H1 (cell line): ENCODE data around the gene RDH16. TPM values are rescaled to one million over a fixed set of nuclear protein-coding genes. Genes with fewer than 3 reads are reported as not detected.
"Not testable (repeated sequence)": the region's sequence is repeated elsewhere in the genome, so short reads cannot be mapped to it uniquely, and the experiment has no call there.

Experiments
- CTCF ChIA-PET: fragments of 300-600 bp; sonication (Branson Sonifier 250); formaldehyde crosslinking; loops from one replicate; lab custom pipeline; 2021; ENCODE audit not compliant: partially characterized antibody; lab: Charles Lee
- POLR2A ChIA-PET: fragments of 300-600 bp; sonication (Branson Sonifier 250); formaldehyde crosslinking; loops from one replicate; lab custom pipeline; 2021; ENCODE audit warnings: inconsistent platforms; ENCODE audit not compliant: partially characterized antibody; lab: Charles Lee
- DNase-seq, 2 experiments: peaks; one replicate each; pipeline versions ENCODE4 v3.0.0 to v3.0.0-alpha.2; 2010 to 2022; ENCODE audit warnings: low spot score in 2 of 2, low read depth in 1 of 2, mixed read lengths in 1 of 2
- FAIRE-seq: peaks from 2 replicates; lab custom pipeline; 2011; peaks lifted over from hg19 to GRCh38; lab: Jason Lieb, UNC
- H2AFZ ChIP-seq: 2 replicates; pipeline ENCODE4 v1.8.1; 2012; ENCODE audit warnings: low read length, inconsistent platforms
- H2AK5ac ChIP-seq: 2 replicates; pipeline ENCODE4 v1.6.1; 2013; ENCODE audit warnings: low read depth, low read length
- H2BK120ac ChIP-seq: replicated peaks from 2 replicates; pipeline ENCODE3; 2013; ENCODE audit warnings: low read depth, low read length, inconsistent platforms
- H2BK12ac ChIP-seq: 2 replicates; pipeline ENCODE4 v1.6.1; 2013; ENCODE audit warnings: low read depth, low read length
- H2BK15ac ChIP-seq: 2 replicates; pipeline ENCODE4 v1.6.1; 2013; ENCODE audit warnings: low read length
- H2BK20ac ChIP-seq: 2 replicates; pipeline ENCODE4 v1.6.1; 2013; ENCODE audit warnings: low read length
- H2BK5ac ChIP-seq: 2 replicates; pipeline ENCODE4 v1.6.1; 2013; ENCODE audit warnings: low read depth, low read length
- H3K14ac ChIP-seq: 2 replicates; pipeline ENCODE4 v1.6.1; 2013; ENCODE audit warnings: inconsistent platforms; ENCODE audit not compliant: insufficient read length
- H3K18ac ChIP-seq: 2 replicates; pipeline ENCODE4 v1.6.1; 2013; ENCODE audit warnings: low read length; ENCODE audit errors: extremely low read depth
- H3K23ac ChIP-seq: 2 replicates; pipeline ENCODE4 v1.6.1; 2013; ENCODE audit warnings: inconsistent platforms; ENCODE audit not compliant: insufficient read length
- H3K23me2 ChIP-seq: 2 replicates; pipeline ENCODE4 v1.6.1; 2013; ENCODE audit warnings: low read depth, low read length
- H3K27ac ChIP-seq: 2 replicates; pipeline ENCODE4 v1.6.1; 2011; ENCODE audit warnings: low read depth, low read length, inconsistent platforms
- H3K27me3 ChIP-seq, 4 experiments: replicated peaks in 1 of 4; 1 replicate in 1 of 4; 2 replicates in 3 of 4; pipeline versions ENCODE4 v1.6.1 to v1.8.1; 2011 to 2013; ENCODE audit warnings: low read length in 3 of 4, mild to moderate bottlenecking in 3 of 4, inconsistent platforms in 2 of 4, mixed read lengths in 2 of 4, moderate library complexity in 1 of 4; ENCODE audit not compliant: control insufficient read depth in 3 of 4, insufficient read depth in 3 of 4; ENCODE audit errors: extremely low read depth in 1 of 4
- H3K36me3 ChIP-seq, 4 experiments: 2 replicates each; pipeline versions ENCODE4 v1.6.1 to v1.8.1; 2011 to 2013; ENCODE audit warnings: mild to moderate bottlenecking in 4 of 4, low read length in 3 of 4, moderate library complexity in 2 of 4, control low read depth in 1 of 4, inconsistent platforms in 1 of 4; ENCODE audit not compliant: insufficient read depth in 4 of 4, control insufficient read depth in 2 of 4
- H3K4ac ChIP-seq: replicated peaks from 2 replicates; pipeline ENCODE3; 2013; ENCODE audit warnings: low read length, low read depth, mixed read lengths, inconsistent platforms; ENCODE audit not compliant: insufficient read length
- H3K4me1 ChIP-seq, 4 experiments: replicated peaks in 1 of 4; 1 replicate in 1 of 4; 2 replicates in 3 of 4; pipeline versions ENCODE4 v1.6.1 to v1.8.1; 2011 to 2013; ENCODE audit warnings: low read length in 3 of 4, inconsistent platforms in 2 of 4, mixed read lengths in 1 of 4; ENCODE audit not compliant: insufficient read depth in 4 of 4, control insufficient read depth in 3 of 4
- H3K4me2 ChIP-seq, 2 experiments: 2 replicates each; pipeline versions ENCODE4 v1.6.1 to v1.8.1; 2011 to 2013; ENCODE audit warnings: low read depth in 2 of 2, low read length in 2 of 2, control low read depth in 1 of 2, inconsistent platforms in 1 of 2, mild to moderate bottlenecking in 1 of 2; ENCODE audit not compliant: insufficient read depth in 1 of 2
- H3K4me3 ChIP-seq, 4 experiments: fragments of 200-600, 300-600 bp in 1 of 4; sonication (generic), shearing (Covaris generic), sonication (Bioruptor Twin) in 1 of 4; 2 replicates each; pipeline versions ENCODE4 v1.5.1 to v1.8.1; 2011 to 2016; ENCODE audit warnings: low read length in 4 of 4, low read depth in 3 of 4, control low read depth in 2 of 4, inconsistent platforms in 2 of 4, mild to moderate bottlenecking in 2 of 4, mixed read lengths in 1 of 4, moderate library complexity in 1 of 4; ENCODE audit not compliant: insufficient read depth in 2 of 4; ENCODE audit errors: extremely low read depth in 1 of 4
- H3K56ac ChIP-seq: replicated peaks from 2 replicates; pipeline ENCODE3; 2013; ENCODE audit warnings: low read depth, mild to moderate bottlenecking, mixed read lengths, low read length, inconsistent platforms; ENCODE audit not compliant: insufficient read length
- H3K79me1 ChIP-seq: 2 replicates; pipeline ENCODE4 v1.6.1; 2013; ENCODE audit warnings: low read depth, low read length, control low read depth
- H3K79me2 ChIP-seq, 2 experiments: 2 replicates each; pipeline versions ENCODE4 v1.6.1 to v1.8.1; 2012 to 2013; ENCODE audit warnings: low read length in 2 of 2, mild to moderate bottlenecking in 2 of 2, inconsistent platforms in 1 of 2; ENCODE audit not compliant: insufficient read depth in 2 of 2, control insufficient read depth in 1 of 2
- H3K9ac ChIP-seq, 4 experiments: replicated peaks in 1 of 4; 1 replicate in 1 of 4; 2 replicates in 3 of 4; pipeline versions ENCODE4 v1.6.1 to v1.8.1; 2011 to 2013; ENCODE audit warnings: low read depth in 3 of 4, low read length in 3 of 4, control low read depth in 2 of 4, mild to moderate bottlenecking in 2 of 4, moderate library complexity in 2 of 4, inconsistent platforms in 1 of 4; ENCODE audit errors: extremely low read depth in 1 of 4
- H3K9me3 ChIP-seq, 2 experiments: 2 replicates each; pipeline versions ENCODE4 v1.6.1 to v1.8.1; 2012 to 2013; ENCODE audit warnings: mild to moderate bottlenecking in 2 of 2, moderate library complexity in 2 of 2, control low read depth in 1 of 2, inconsistent platforms in 1 of 2, low read depth in 1 of 2, low read length in 1 of 2, mixed read lengths in 1 of 2; ENCODE audit not compliant: insufficient read depth in 2 of 2
- H4K20me1 ChIP-seq, 2 experiments: replicated peaks in 1 of 2; 2 replicates each; pipeline versions ENCODE3 to v1.8.1; 2011 to 2013; ENCODE audit warnings: inconsistent platforms in 2 of 2, low read length in 2 of 2, mild to moderate bottlenecking in 1 of 2; ENCODE audit not compliant: insufficient read depth in 2 of 2, control insufficient read depth in 1 of 2
- H4K5ac ChIP-seq: 2 replicates; pipeline ENCODE4 v1.6.1; 2013; ENCODE audit warnings: low read length, low read depth, mixed read lengths, inconsistent platforms; ENCODE audit not compliant: insufficient read length
- H4K8ac ChIP-seq: 2 replicates; pipeline ENCODE4 v1.8.0; 2013; ENCODE audit warnings: mild to moderate bottlenecking, moderate library complexity, low read length, inconsistent platforms; ENCODE audit not compliant: insufficient read depth; ENCODE audit errors: extremely low read depth
- H4K91ac ChIP-seq: replicated peaks from 2 replicates; pipeline ENCODE3; 2013; ENCODE audit warnings: low read length, mixed read lengths, inconsistent platforms; ENCODE audit not compliant: insufficient read length
- WGBS, 2 experiments: shearing (Covaris generic) in 1 of 2; methylation state at CpG; one replicate each; pipeline versions ENCODE4 v1.1.6 to v1.1.7; 2013 to 2015; ENCODE audit warnings: low lambda C conversion rate in 2 of 2, mixed read lengths in 2 of 2, inconsistent platforms in 1 of 2, low coverage in 1 of 2, missing lambda C conversion rate in 1 of 2; ENCODE audit not compliant: insufficient replicate concordance in 2 of 2, insufficient coverage in 1 of 2, insufficient read length in 1 of 2; ENCODE audit errors: extremely low coverage in 1 of 2, missing lambda C conversion rate in 1 of 2; 5-methylcytosine and 5-hydroxymethylcytosine counted together
- polyA plus RNA-seq, 7 experiments: library from polyadenylated mRNA; depleted of rRNA in 3 of 7; stranded (reverse) in 5 of 7; unstranded in 2 of 7; fragments of >200 nt in 5 of 7; fragments of 200-250 nt in 2 of 7; gene quantifications; 1 replicate in 5 of 7; 2 replicates in 1 of 7; 4 replicates in 1 of 7; pipeline versions ENCODE4 v1.2.1 to v1.2.3, GENCODE V29; 2011 to 2013; ENCODE audit warnings: missing spikeins in 2 of 7, mixed read lengths in 2 of 7
- total RNA-seq: library from RNA; stranded (reverse); fragmentation: NEBNext Ultra II Directional; extraction: Animal tissue kit (Norgen Biotek cat#: 25700); gene quantifications from 2 replicates; pipeline ENCODE4 v1.2.1, GENCODE V29; 2021

RDH16 gene
- total and polyA plus RNA-seq, 2 of the 8 experiments (the other 6 are each of a cell fraction or from before 2014, with no cell fraction given), result 0.30 to 0.79 TPM

DNA sequence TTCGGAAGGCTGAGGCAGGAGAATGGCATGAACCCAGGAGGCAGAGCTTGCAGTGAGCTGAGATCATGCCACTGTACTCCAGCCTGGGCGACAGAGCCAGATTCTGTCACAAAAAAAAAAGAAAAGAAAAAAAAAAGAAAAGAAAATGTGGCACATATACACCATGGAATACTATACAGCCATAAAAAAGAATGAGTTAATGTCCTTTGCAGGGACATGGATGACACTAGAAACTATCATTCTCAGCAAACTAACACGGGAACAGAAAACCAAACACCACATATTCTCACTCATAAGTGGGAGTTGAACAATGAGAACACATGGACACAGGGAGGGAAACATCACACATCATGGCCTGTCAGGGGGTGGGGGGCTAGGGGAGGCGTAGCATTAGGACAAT, 20.0 kb upstream of the RDH16 start:
- H2AFZ ChIP-seq, H3K79me2 ChIP-seq, H4K8ac ChIP-seq, H3K18ac ChIP-seq, H2BK120ac ChIP-seq, H3K27me3 ChIP-seq, H3K36me3 ChIP-seq, H3K4me2 ChIP-seq, H3K9me3 ChIP-seq, H2BK12ac ChIP-seq, H4K5ac ChIP-seq, DNase-seq, FAIRE-seq, H3K4me1 ChIP-seq, H2BK20ac ChIP-seq, POLR2A ChIA-PET, H4K91ac ChIP-seq, H4K20me1 ChIP-seq, H3K27ac ChIP-seq, H3K23ac ChIP-seq, H2BK5ac ChIP-seq, H2AK5ac ChIP-seq, H3K4me3 ChIP-seq, H3K4ac ChIP-seq, H3K79me1 ChIP-seq, H3K14ac ChIP-seq, H3K9ac ChIP-seq, H3K56ac ChIP-seq, H2BK15ac ChIP-seq, H3K23me2 ChIP-seq: not testable (repeated sequence)
- WGBS, 2 experiments, result 83% methylated on average over 4 of the region's 4 CpGs; no CpG with 5 or more reads in 1 of the 2 experiments
- CTCF ChIA-PET, result interaction anchor here (1.7 kb wide), 1 partner anchor 10 kb away, joined by 4 read pairs; no protein-coding TSS in a partner anchor

DNA sequence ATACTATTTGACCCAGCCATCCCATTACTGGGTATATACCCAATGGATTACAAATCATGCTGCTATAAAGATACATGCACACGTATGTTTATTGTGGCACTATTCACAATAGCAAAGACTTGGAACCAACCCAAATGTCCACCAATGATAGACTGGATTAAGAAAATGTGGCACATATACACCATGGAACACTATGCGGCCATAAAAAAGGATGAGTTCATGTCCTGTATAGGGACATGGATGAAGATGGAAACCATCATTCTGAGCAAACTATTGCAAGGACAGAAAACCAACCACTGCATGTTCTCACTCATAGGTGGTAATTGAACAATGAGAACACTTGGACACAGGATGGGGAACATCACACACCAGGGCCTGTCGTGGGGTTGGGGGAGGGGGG, 16.8 kb upstream of the RDH16 start:
- H3K14ac ChIP-seq, POLR2A ChIA-PET, H2BK15ac ChIP-seq, H3K9me3 ChIP-seq, H3K27ac ChIP-seq, H2BK12ac ChIP-seq, H3K4me1 ChIP-seq, H3K9ac ChIP-seq, H4K20me1 ChIP-seq, H3K56ac ChIP-seq, H3K4me2 ChIP-seq, DNase-seq, H3K79me1 ChIP-seq, H4K8ac ChIP-seq, H3K23ac ChIP-seq, H4K5ac ChIP-seq, H2BK5ac ChIP-seq, H2AFZ ChIP-seq, H4K91ac ChIP-seq, H2AK5ac ChIP-seq, FAIRE-seq, CTCF ChIA-PET, H3K27me3 ChIP-seq, H3K4me3 ChIP-seq, H3K4ac ChIP-seq, H3K23me2 ChIP-seq, H3K18ac ChIP-seq, H3K36me3 ChIP-seq, H2BK20ac ChIP-seq, H3K79me2 ChIP-seq, H2BK120ac ChIP-seq: not testable (repeated sequence)
- WGBS, 2 experiments, result 80% methylated on average over 2 of the region's 3 CpGs; no CpG with 5 or more reads in 1 of the 2 experiments
